Aorta (tissue), 5 donors: Measurements from ENCODE around the gene ZNRF4. TPM values are rescaled to one million over a fixed set of nuclear protein-coding genes. Genes with fewer than 3 reads are reported as not detected.
"Not testable (repeated sequence)": the region's sequence is repeated elsewhere in the genome, so short reads cannot be mapped to it uniquely, and the experiment has no call there.

Experiments used
- ATAC-seq: fragments of 200-7000 bp; cut with Tn5 transposase; one replicate; pipeline ENCODE4 v1.9.1; 2022; ENCODE audit warnings: moderate library complexity; ENCODE audit not compliant: low FRiP score
- DNase-seq, 2 donors: peaks; one replicate each; pipeline ENCODE4 v3.0.0-alpha.2; 2020
- H3K27ac ChIP-seq, 2 donors: one replicate each; pipeline ENCODE4 v1.5.1; 2013; ENCODE audit warnings: low read length in 2 of 2, mild to moderate bottlenecking in 2 of 2, moderate library complexity in 2 of 2, control low read depth in 1 of 2, inconsistent platforms in 1 of 2, low read depth in 1 of 2
- H3K27me3 ChIP-seq, 2 donors: one replicate each; pipeline ENCODE4 v1.6.1; 2013; ENCODE audit warnings: control low read depth in 1 of 2, low read length in 1 of 2, mild to moderate bottlenecking in 1 of 2, moderate library complexity in 1 of 2; ENCODE audit not compliant: insufficient read depth in 2 of 2, control insufficient read depth in 1 of 2
- H3K36me3 ChIP-seq, 2 donors: one replicate each; pipeline ENCODE4 v1.6.1; 2013; ENCODE audit warnings: control low read depth in 1 of 2, low read length in 1 of 2, mild to moderate bottlenecking in 1 of 2; ENCODE audit not compliant: insufficient read depth in 2 of 2, control insufficient read depth in 1 of 2
- H3K4me1 ChIP-seq, 2 donors: one replicate each; pipeline ENCODE4 v1.6.1; 2013; ENCODE audit warnings: low read length in 2 of 2, control low read depth in 1 of 2, mild to moderate bottlenecking in 1 of 2, moderate library complexity in 1 of 2; ENCODE audit not compliant: insufficient read depth in 2 of 2, control insufficient read depth in 1 of 2
- H3K4me3 ChIP-seq, 2 donors: one replicate each; pipeline ENCODE4 v1.5.1; 2013; ENCODE audit warnings: low read length in 2 of 2, control low read depth in 1 of 2, mild to moderate bottlenecking in 1 of 2
- H3K9me3 ChIP-seq: one replicate; pipeline ENCODE4 v1.6.1; 2013; ENCODE audit warnings: mild to moderate bottlenecking, low read length; ENCODE audit not compliant: control insufficient read depth
- WGBS, 2 donors: extraction: QIAGEN DNeasy Blood & Tissue Kit; methylation state at CpG; one replicate each; pipeline ENCODE4 v1.1.7; 2013; 5-methylcytosine and 5-hydroxymethylcytosine counted together
- intact Hi-C, 2 donors: fragments of 100-400 bp; cut with DNase I; formaldehyde crosslinking; loops; one replicate each; pipeline versions ENCODE4 v1.14.2 to v1.15.0; 2022
- polyA plus RNA-seq, 2 donors: library from polyadenylated mRNA; stranded (reverse); fragments of 200-250 nt; gene quantifications; one replicate each; pipeline ENCODE4 v1.2.3, GENCODE V29; 2013
- total RNA-seq, 2 donors: library from RNA; stranded (reverse); fragmentation: NEBNext Ultra II Directional; extraction: Animal tissue kit (Norgen Biotek cat#: 25700); gene quantifications; one replicate each; pipeline ENCODE4 v1.2.1, GENCODE V29; 2021
- donor health status: healthy with polysubstance abuse.
- donor health status: Bipolar disorder and iron deficiency.
- donor health status: DM: no; HTN: no; CAD: no.
- donor health status: DM: no; HTN: no; CAD: no.
- donor health status: DM: yes; HTN: yes; CAD: no.

Gene ZNRF4
- total and polyA plus RNA-seq, 4 donors = not detected

DNA sequence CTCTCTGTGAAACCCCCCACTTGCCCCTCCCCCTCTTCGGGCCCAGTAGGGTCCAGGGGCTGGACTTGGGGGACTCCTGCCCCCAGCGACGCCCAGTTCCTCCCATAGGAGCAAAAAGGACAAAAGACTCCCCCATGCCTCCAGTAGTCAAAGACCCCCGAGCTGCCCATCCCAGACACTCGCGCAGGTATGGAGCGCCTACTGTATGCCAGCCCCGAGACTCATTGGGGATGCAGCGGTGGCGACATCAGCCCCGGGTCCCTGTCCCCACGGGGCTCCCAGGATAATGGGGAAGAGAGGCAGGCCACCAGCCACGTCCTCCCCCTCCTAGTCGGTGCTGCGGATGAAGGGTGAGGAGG is 18.3 kb upstream of the ZNRF4 start:
- H3K4me1 ChIP-seq = no peaks in the 10 kb centered on the region
- H3K27me3 ChIP-seq = no peaks in the 10 kb centered on the region
- no peaks in the 10 kb centered on the region for H3K9me3 ChIP-seq
- H3K27ac ChIP-seq = no peak overlapping the region
- no peak overlapping the region for H3K4me3 ChIP-seq
- H3K36me3 ChIP-seq = no peaks in the 10 kb centered on the region
- DNase-seq (no peak), ATAC-seq (no peak)
- WGBS, 2 donors = 2 to 5% methylated on average over 15 of the region's 15 CpGs
- intact Hi-C loops = no loop called here

DNA sequence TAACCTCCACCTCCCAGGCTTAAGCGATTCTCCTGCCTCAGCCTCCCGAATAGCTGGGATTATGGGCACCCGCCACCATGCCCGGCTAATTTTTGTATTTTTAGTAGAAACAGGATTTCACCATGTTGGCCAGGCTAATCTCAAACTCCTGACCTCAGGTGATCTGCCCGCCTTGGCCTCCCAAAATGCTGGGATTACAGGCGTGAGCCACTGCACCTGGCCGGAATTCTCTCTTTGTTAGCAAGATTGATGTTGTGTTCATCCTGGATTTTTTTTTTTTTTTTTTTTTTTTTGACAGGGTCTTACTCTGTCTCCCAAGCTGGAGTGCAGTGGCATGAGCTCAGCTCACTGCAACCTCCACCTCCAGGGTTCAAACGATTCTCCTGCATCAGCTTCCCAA is 16.5 kb upstream of the ZNRF4 start:
- H3K4me3 ChIP-seq, ATAC-seq, H3K27ac ChIP-seq, intact Hi-C loops, H3K27me3 ChIP-seq, H3K9me3 ChIP-seq, H3K4me1 ChIP-seq, H3K36me3 ChIP-seq, DNase-seq: not testable (repeated sequence)
- WGBS, 2 donors = 89 to 93% methylated on average over 8 of the region's 8 CpGs

DNA sequence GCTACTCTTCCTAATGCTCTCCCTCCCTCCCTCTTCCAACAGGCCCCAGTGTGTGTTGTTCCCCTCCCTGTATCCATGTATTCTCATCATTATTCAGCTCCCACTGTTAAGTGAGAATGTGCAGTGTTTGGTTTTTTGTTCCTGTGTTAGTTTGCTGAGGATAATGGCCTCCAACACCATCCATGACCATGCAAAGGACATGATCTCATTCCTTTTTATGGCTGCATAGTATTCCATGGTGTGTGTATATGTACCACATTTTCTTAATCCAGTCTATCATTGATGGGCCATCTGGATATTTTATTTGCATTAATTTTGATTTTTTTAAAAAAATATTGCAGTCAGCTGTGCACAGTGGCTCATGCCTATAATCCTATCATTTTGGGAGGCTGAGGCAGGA is 15.8 kb upstream of the ZNRF4 start:
- Histone ChIP-seq H3K27me3 (no peaks in the 10 kb centered on the region), H3K4me3 (no peak overlapping the region), H3K36me3 (no peaks in the 10 kb centered on the region), H3K27ac (no peak overlapping the region), H3K4me1 (no peaks in the 10 kb centered on the region), H3K9me3 (no peaks in the 10 kb centered on the region)
- DNase-seq (no peak), ATAC-seq (no peak)
- intact Hi-C loops = no loop called here

DNA sequence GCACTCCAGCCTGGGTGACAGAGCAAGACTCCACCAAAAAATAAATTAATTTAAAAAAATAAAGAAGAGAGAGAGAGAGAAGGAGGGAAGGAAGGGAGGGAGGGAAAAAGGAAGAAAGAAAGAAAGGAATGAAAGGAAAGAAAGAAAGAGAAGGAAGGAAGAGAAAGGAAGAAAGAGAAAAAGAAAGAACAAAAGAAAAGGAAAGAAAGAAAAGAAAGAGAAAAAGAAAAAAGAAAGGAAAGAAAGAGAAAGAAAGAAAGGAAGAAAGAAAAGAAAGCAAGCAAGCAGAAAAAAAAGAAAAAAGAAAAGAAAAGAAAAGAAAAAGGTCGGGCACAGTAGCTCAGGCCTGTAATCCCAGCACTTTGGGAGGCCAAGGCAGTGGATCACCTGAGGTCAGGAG is 14.9 kb upstream of the ZNRF4 start:
- H3K36me3 ChIP-seq = no peaks in the 10 kb centered on the region
- ATAC-seq = no peak
- no peak for DNase-seq
- intact Hi-C loops = no loop called here
- H3K27ac ChIP-seq = no peak overlapping the region
- no peaks in the 10 kb centered on the region for H3K9me3 ChIP-seq
- no peaks in the 10 kb centered on the region for H3K4me1 ChIP-seq
- WGBS, 2 donors = 44 to 51% methylated on average over 1 of the region's 1 CpG
- no peaks in the 10 kb centered on the region for H3K27me3 ChIP-seq
- no peak overlapping the region for H3K4me3 ChIP-seq

DNA sequence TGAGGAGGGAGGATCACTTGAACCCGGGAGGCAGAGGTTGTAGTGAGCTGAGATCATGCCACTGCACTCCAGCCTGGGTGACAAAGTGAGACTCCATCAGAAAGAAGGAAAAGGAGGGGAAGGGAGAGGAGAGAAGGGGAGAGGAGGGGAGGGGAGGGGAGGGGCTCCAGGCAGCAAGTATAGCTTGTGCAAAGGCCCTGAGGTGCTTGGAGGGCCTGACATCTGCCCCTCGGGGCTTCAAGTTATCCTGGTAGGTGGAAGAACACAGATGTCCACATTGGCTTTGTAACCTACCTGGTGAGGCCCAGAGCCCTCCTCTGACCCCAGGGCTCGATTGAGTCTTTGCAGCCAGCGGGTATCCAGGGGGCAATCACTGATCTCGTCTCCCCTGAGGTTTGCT is 11.5 kb upstream of the ZNRF4 start:
- Histone ChIP-seq H3K27me3 (no peaks in the 10 kb centered on the region), H3K27ac (no peak overlapping the region), H3K9me3 (no peaks in the 10 kb centered on the region), H3K36me3 (no peaks in the 10 kb centered on the region), H3K4me3 (no peak overlapping the region), H3K4me1 (no peaks in the 10 kb centered on the region)
- ATAC-seq (no peak), DNase-seq (no peak)
- 84 to 89% methylated on average over 5 of the region's 5 CpGs for WGBS, 2 donors
- intact Hi-C loops = no loop called here

DNA sequence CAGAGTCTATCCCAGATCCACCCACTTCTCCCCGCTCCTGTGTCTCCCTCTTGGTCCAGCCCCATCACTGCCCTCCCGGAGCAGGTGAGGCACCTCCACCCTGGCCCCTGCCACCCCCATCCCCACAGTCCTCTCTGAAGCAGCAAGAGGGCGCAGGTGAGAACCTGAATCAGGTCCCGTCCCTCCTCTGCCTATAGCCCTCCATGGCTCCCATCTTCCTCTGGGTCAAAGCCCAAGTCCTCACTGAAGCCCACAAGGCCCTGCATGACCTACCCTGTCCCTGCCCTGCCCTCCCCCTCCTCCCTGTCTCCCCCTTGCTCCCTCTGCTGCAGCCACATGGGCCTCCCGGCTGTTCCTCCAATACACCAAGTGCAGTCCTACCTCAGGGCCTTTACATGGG is 10.8 kb upstream of the ZNRF4 start:
- 71 to 84% methylated on average over 5 of the region's 5 CpGs for WGBS, 2 donors
- intact Hi-C loops = no loop called here
- no peaks in the 10 kb centered on the region for H3K4me1 ChIP-seq

DNA sequence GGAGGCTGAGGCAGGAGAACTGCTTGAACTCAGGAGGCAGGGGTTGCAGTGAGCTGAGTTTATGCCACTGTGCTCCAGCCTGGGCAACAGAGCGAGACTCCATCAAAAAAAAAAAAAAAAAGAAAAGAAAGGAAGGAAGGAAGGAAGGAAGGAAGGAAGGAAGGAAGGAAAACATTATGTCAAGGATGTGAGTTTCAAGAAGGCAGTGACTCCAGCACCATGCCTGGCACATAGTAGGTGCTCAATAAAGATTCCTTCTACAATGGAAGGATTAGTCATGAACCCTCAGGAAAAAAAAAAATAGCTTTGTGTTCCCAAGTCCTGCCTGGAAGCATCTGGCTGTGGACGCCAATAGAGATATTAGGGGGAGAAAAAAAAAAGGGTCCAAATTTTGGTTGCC is 10.1 kb upstream of the ZNRF4 start:
- no peak overlapping the region for H3K27ac ChIP-seq
- no peaks in the 10 kb centered on the region for H3K27me3 ChIP-seq
- WGBS, 2 donors = 0 to 56% methylated on average over 2 of the region's 2 CpGs
- H3K36me3 ChIP-seq = no peaks in the 10 kb centered on the region
- H3K4me3 ChIP-seq = no peak overlapping the region
- H3K4me1 ChIP-seq = no peaks in the 10 kb centered on the region
- DNase-seq (no peak), ATAC-seq (no peak)
- no peaks in the 10 kb centered on the region for H3K9me3 ChIP-seq
- intact Hi-C loops = no loop called here

More for the DNA sequence above, 10.8 kb upstream of the ZNRF4 start:
- DNase-seq (no peak), ATAC-seq (no peak)
- Histone ChIP-seq H3K36me3 (no peaks in the 10 kb centered on the region), H3K27me3 (no peaks in the 10 kb centered on the region), H3K9me3 (no peaks in the 10 kb centered on the region), H3K27ac (no peak overlapping the region), H3K4me3 (no peak overlapping the region)

DNA sequence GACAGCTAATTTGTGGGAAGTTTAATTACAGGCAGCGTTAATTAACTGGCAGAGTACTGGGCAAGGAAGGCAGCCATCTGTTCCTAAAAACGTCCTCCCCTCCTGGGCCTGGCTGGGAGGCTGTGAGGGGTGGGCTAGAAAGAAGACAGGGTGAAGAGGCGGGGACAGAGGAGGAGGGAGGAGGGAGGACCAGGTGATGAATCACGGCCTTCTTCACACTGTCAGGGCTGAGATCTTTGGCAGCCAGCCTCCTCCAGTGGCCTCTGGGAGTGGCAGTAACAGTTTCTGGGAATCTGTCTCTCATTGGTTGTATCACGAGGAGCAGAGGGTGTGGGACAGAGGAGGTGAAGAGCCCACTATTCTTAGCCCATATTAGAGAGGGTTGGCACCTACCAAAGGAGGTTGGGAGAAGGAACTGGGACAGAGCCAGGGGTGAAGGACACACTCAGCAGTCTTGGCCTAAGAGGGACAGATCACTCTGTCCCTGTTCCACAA is 9.6 kb upstream of the ZNRF4 start:
- no peak overlapping the region for H3K27ac ChIP-seq
- no peaks in the 10 kb centered on the region for H3K4me1 ChIP-seq
- WGBS, 2 donors = 23 to 41% methylated on average over 3 to 5 of the region's 5 CpGs
- H3K4me3 ChIP-seq = no peak overlapping the region
- H3K27me3 ChIP-seq = no peaks in the 10 kb centered on the region
- ATAC-seq = no peak
- intact Hi-C loops = no loop called here
- no peaks in the 10 kb centered on the region for H3K9me3 ChIP-seq
- H3K36me3 ChIP-seq = no peaks in the 10 kb centered on the region
- DNase-seq = no peak

DNA sequence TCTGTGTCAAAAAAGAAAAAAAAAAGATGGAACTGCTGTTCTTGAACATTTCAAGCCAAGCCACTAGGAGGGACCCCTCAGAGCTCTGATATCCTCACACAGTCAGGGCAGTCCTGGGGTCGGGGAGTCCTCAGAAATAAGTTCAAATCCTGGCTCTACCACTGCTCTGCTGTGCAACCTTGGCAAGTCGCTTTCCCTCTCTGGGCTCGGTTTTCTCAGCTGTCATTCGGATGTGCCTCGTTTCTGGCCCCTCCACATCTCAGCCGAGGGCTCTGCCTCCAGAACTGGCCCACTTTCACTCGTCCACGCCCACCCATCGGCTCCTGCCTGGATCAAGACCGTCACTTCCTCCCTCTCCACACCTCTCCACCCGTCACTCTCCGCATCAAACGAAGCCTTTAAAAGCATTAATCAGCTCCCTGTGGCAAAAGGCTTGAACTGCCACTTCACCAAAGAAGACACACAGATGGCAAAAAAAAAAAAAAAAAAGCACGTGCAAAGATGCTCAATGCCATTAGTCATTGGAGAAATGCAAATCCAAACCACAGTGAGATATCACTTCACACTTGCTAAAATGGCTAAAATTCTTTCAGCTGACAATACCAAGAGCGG is 7.4 kb upstream of the ZNRF4 start:
- ATAC-seq (no peak), DNase-seq (no peak)
- Histone ChIP-seq H3K4me3 (no peak overlapping the region), H3K4me1 (no peaks in the 10 kb centered on the region), H3K27me3 (no peaks in the 10 kb centered on the region), H3K9me3 (no peaks in the 10 kb centered on the region), H3K27ac (no peak overlapping the region), H3K36me3 (no peaks in the 10 kb centered on the region)
- intact Hi-C loops = no loop called here
- WGBS, 2 donors = 37 to 41% methylated on average over 15 of the region's 15 CpGs
